Measurements from ENCODE around the gene KANK2. TPM values are rescaled to one million over a fixed set of nuclear protein-coding genes. Genes with fewer than 3 reads are reported as not detected.
"Not testable (repeated sequence)": the region's sequence is repeated elsewhere in the genome, so short reads cannot be mapped to it uniquely, and the experiment has no call there.

Gene KANK2
- polyA plus RNA-seq, 1 donor, result 75.5 TPM

DNA sequence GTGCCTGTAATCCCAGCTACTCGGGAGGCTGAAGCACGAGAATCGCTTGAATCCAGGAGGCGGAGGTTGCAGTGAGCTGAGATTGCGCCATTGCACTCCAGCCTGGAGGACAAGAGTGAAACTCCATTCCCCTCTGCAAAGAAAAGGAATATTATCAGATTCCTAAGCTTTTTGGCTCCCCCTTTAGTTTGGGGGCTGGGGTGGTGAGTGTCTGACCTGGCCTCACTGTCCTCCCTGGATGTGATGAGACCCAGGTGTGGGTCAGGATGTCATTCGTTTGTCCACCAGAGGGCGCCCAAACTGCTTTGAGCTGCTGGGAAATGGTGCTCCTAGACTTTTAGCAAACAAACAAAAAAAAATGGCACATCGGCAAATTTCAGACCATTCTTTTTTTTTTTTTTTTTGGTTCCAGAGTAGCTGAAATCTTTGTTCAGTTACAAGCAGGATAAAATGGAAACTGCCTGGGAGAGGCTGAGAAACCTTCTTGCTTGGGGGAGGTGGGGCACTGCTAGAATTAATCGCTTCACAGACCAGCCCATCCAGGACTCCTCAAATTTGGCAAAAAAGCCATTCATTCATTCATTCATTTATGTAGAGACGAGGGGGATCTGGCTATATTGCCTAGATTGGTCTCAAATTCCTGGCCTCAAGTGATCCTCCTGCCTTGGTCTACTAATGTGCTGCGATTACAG is 71.2 kb downstream of the KANK2 start:
- Histone ChIP-seq H3K9me3 (ENCODE audit: control insufficient read depth, low read depth, low read length) (no peaks in the 10 kb centered on the region), H3K27ac (ENCODE audit: low read length) (no peak overlapping the region), H3K4me3 (ENCODE audit: low read length) (no peak overlapping the region), H3K27me3 (ENCODE audit: control insufficient read depth, insufficient read depth, low read length) (no peaks in the 10 kb centered on the region), H3K36me3 (ENCODE audit: control insufficient read depth, insufficient read depth, low read length) (peaks cover 71% of the 10 kb centered on the region), H3K4me1 (ENCODE audit: control insufficient read depth, insufficient read depth, low read length) (peaks cover 8% of the 10 kb centered on the region)
- WGBS (ENCODE audit: insufficient coverage, low lambda C conversion rate), result 0% methylated on average over 1 of the region's 11 CpGs
- peak; percentile 52 to 55 for DNase-seq

DNA sequence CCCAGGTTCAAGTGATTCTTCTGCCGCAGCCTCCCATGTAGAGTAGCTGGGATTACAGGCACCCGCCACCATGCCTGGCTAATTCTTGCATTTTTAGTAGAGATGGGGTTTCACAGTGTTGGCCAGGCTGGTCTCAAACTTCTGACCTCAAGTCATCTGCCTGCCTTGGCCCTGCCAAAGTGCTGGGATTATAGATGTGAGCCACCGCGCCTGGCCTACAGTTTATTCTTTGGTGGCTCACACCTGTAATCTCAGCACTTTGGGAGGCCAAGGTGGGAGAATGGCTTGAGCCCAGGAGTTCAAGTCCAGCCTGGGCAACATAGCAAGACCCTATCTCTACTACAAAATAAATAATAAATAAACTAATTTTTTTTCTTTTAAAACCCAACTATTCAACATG is 73.2 kb downstream of the KANK2 start:
- H3K4me3 ChIP-seq (ENCODE audit: low read length); H3K27me3 ChIP-seq (ENCODE audit: control insufficient read depth, insufficient read depth, low read length); H3K27ac ChIP-seq (ENCODE audit: low read length); H3K4me1 ChIP-seq (ENCODE audit: control insufficient read depth, insufficient read depth, low read length); H3K9me3 ChIP-seq (ENCODE audit: control insufficient read depth, low read depth, low read length); DNase-seq: not testable (repeated sequence)
- no CpG with 5 or more reads among the region's 4 CpGs for WGBS (ENCODE audit: insufficient coverage, low lambda C conversion rate)
- H3K36me3 ChIP-seq (ENCODE audit: control insufficient read depth, insufficient read depth, low read length), result peaks cover 70% of the 10 kb centered on the region

DNA sequence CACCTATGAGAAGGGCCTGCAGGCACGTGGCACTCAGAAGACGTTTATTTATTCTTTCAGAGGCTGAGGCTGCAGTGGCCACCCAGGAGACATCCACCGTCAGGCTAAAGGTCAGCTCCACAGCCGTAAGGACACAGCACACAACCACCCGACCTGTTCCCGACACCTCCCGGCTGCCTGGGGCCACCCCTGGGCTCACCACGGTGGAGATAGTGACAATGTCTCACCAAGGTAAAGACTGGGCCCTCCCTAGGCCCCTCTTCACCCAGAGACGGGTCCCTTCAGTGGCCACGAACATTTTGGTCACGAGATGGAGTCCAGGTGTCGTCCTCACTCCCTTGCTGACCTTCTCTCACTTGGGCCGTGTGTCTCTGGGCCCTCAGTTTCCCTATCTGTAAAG is 74.2 kb downstream of the KANK2 start:
- no CpG with 5 or more reads among the region's 13 CpGs for WGBS (ENCODE audit: insufficient coverage, low lambda C conversion rate)
- peaks cover 71% of the 10 kb centered on the region for H3K36me3 ChIP-seq (ENCODE audit: control insufficient read depth, insufficient read depth, low read length)
- DNase-seq, result no peak

DNA sequence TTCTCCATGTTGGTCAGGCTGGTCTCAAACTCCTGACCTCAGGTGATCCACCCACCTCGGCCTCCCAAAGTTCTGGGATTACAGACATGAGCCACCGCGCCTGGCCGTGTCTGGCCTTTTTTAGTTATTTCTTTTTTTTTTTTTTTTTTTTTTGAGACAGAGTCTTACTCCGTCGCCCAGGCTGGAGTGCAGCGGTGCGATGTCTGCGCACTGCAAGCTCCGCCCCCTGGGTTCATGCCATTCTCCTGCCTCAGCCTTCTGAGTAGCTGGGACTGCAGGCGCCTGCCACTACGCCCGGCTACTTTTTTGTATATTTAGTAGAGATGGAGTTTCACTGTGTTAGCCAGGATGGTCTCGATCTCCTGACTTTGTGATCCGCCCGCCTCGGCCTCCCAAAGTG is 75.4 kb downstream of the KANK2 start:
- not testable (repeated sequence) for DNase-seq; H3K4me3 ChIP-seq (ENCODE audit: low read length); H3K27me3 ChIP-seq (ENCODE audit: control insufficient read depth, insufficient read depth, low read length); H3K9me3 ChIP-seq (ENCODE audit: control insufficient read depth, low read depth, low read length); H3K27ac ChIP-seq (ENCODE audit: low read length); H3K4me1 ChIP-seq (ENCODE audit: control insufficient read depth, insufficient read depth, low read length)
- H3K36me3 ChIP-seq (ENCODE audit: control insufficient read depth, insufficient read depth, low read length), result peaks cover 71% of the 10 kb centered on the region
- no CpG with 5 or more reads among the region's 17 CpGs for WGBS (ENCODE audit: insufficient coverage, low lambda C conversion rate)

More for the DNA sequence above, 74.2 kb downstream of the KANK2 start:
- Histone ChIP-seq H3K4me3 (ENCODE audit: low read length) (no peak overlapping the region), H3K27ac (ENCODE audit: low read length) (no peak overlapping the region), H3K27me3 (ENCODE audit: control insufficient read depth, insufficient read depth, low read length) (no peaks in the 10 kb centered on the region), H3K4me1 (ENCODE audit: control insufficient read depth, insufficient read depth, low read length) (no peaks in the 10 kb centered on the region), H3K9me3 (ENCODE audit: control insufficient read depth, low read depth, low read length) (no peaks in the 10 kb centered on the region)

DNA sequence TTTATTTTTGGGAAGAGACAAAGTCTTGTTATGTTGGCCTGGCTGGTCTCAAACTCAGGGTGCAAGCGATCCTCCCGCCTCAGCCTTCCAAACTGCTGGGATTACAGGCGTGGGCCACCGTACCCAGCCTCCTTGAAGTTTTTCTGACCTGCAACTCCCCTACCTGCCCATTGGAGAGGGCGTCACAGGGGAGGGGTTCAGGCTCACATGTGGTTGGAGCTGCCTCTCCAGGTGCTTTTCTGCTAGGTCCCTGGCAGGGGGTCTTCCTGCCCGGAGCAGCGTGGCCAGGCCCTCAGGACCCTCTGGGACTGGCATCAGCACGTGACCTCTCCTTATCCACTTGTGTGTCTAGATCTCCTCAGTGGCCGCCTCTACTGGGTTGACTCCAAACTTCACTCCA is 80.8 kb downstream of the KANK2 start:
- WGBS (ENCODE audit: insufficient coverage, low lambda C conversion rate), result no CpG with 5 or more reads among the region's 9 CpGs

DNA sequence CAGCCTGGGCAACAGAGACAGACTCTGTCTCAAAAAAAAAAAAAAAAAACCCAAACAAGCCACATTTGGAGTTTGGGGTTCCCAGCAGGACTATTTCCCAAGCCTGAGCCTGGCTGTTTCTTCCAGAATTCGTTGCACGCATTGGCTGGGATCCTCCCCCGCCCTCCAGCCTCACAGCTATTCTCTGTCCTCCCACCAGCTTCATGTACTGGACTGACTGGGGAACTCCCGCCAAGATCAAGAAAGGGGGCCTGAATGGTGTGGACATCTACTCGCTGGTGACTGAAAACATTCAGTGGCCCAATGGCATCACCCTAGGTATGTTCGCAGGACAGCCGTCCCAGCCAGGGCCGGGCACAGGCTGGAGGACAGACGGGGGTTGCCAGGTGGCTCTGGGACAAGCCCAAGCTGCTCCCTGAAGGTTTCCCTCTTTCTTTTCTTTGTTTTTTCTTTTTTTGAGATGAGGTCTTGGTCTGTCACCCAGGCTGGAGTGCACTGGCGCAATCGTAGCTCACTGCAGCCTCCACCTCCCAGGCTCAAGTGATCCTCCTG is 81.4 kb downstream of the KANK2 start:
- H3K36me3 ChIP-seq (ENCODE audit: control insufficient read depth, insufficient read depth, low read length), result peaks cover 87% of the 10 kb centered on the region

More for the DNA sequence above, 80.8 kb downstream of the KANK2 start:
- Histone ChIP-seq H3K27me3 (ENCODE audit: control insufficient read depth, insufficient read depth, low read length) (no peaks in the 10 kb centered on the region), H3K4me1 (ENCODE audit: control insufficient read depth, insufficient read depth, low read length) (no peaks in the 10 kb centered on the region), H3K9me3 (ENCODE audit: control insufficient read depth, low read depth, low read length) (no peaks in the 10 kb centered on the region), H3K27ac (ENCODE audit: low read length) (no peak overlapping the region), H3K36me3 (ENCODE audit: control insufficient read depth, insufficient read depth, low read length) (peaks cover 84% of the 10 kb centered on the region), H3K4me3 (ENCODE audit: low read length) (no peak overlapping the region)
- no peak for DNase-seq

DNA sequence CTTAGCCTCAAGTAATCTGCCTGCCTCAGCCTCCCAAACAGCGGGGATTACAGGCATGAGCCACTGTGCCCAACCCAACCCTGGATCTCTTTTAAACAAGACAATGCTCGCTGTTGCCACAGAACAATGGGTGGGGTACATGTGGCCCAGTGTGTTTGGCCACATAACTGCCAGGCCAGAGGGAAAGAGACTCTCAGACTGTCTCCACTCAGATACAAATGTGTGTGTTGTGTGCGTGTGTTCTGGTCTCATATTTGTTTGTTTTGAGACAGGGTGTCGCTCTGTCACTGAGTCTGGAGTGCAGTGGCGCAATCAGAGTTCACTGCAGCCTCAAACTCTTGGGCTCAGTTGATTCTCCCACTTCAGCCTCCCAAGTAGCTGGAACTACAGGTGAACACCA is 82.3 kb downstream of the KANK2 start:
- H3K27me3 ChIP-seq (ENCODE audit: control insufficient read depth, insufficient read depth, low read length), result no peaks in the 10 kb centered on the region
- H3K9me3 ChIP-seq (ENCODE audit: control insufficient read depth, low read depth, low read length), result no peaks in the 10 kb centered on the region
- no peak overlapping the region for H3K27ac ChIP-seq (ENCODE audit: low read length)
- peaks cover 85% of the 10 kb centered on the region for H3K36me3 ChIP-seq (ENCODE audit: control insufficient read depth, insufficient read depth, low read length)
- no peak for DNase-seq
- no peaks in the 10 kb centered on the region for H3K4me1 ChIP-seq (ENCODE audit: control insufficient read depth, insufficient read depth, low read length)
- no peak overlapping the region for H3K4me3 ChIP-seq (ENCODE audit: low read length)
- WGBS (ENCODE audit: insufficient coverage, low lambda C conversion rate), result no CpG with 5 or more reads among the region's 5 CpGs

More for the DNA sequence above, 81.4 kb downstream of the KANK2 start:
- Histone ChIP-seq H3K27me3 (ENCODE audit: control insufficient read depth, insufficient read depth, low read length) (no peaks in the 10 kb centered on the region), H3K27ac (ENCODE audit: low read length) (no peak overlapping the region), H3K9me3 (ENCODE audit: control insufficient read depth, low read depth, low read length) (no peaks in the 10 kb centered on the region), H3K4me1 (ENCODE audit: control insufficient read depth, insufficient read depth, low read length) (no peaks in the 10 kb centered on the region), H3K4me3 (ENCODE audit: low read length) (no peak overlapping the region)
- no peak for DNase-seq
- 17% methylated on average over 1 of the region's 11 CpGs for WGBS (ENCODE audit: insufficient coverage, low lambda C conversion rate)

Other genes with a start within 250 kb of the KANK2 start
- 91.1 TPM for gene SMARCA4, start 236.5 kb downstream of the KANK2 start, polyA plus RNA-seq
- gene LDLR, start 108.1 kb downstream of the KANK2 start, polyA plus RNA-seq, result 35.8 TPM
- gene SPC24, start 41.8 kb downstream of the KANK2 start, polyA plus RNA-seq, result 7.2 TPM
- gene ANGPTL8, start 42.1 kb upstream of the KANK2 start, polyA plus RNA-seq, result 0.55 TPM
- gene DOCK6, start 65.0 kb upstream of the KANK2 start, polyA plus RNA-seq, result 48.3 TPM
- not detected for gene TSPAN16, start 98.6 kb upstream of the KANK2 start, polyA plus RNA-seq
- 82.9 TPM for gene RAB3D, start 142.1 kb upstream of the KANK2 start, polyA plus RNA-seq
- 111 TPM for gene TMEM205, start 148.7 kb upstream of the KANK2 start, polyA plus RNA-seq
- 48.0 TPM for gene CCDC159, start 149.0 kb upstream of the KANK2 start, polyA plus RNA-seq
- 17.8 TPM for gene PLPPR2, start 157.9 kb upstream of the KANK2 start, polyA plus RNA-seq
- 2.8 TPM for gene SWSAP1, start 177.1 kb upstream of the KANK2 start, polyA plus RNA-seq
- 12.0 TPM for gene EPOR, start 186.8 kb upstream of the KANK2 start, polyA plus RNA-seq
- gene RGL3, start 221.8 kb upstream of the KANK2 start, polyA plus RNA-seq, result 5.3 TPM
- gene ODAD3, start 237.6 kb upstream of the KANK2 start, polyA plus RNA-seq, result 0.79 TPM
- gene PRKCSH, start 238.1 kb upstream of the KANK2 start, polyA plus RNA-seq, result 380 TPM